MCF 10A (cell line): Measurements from ENCODE around the gene SH3D19. TPM values are rescaled to one million over a fixed set of nuclear protein-coding genes. Genes with fewer than 3 reads are reported as not detected.
A peak's percentile ranks its signal among the peaks of the same experiment; 100 is the strongest.

Experiments
- BruUV-seq: library from RNA; stranded (reverse); fragments of 400-500 nt; replicated peaks from 2 replicates; lab custom pipeline; 2021; lab: Mats Ljungman, UMichigan
- CTCF ChIA-PET: fragments of 300-600 bp; sonication (Branson Sonifier 250); formaldehyde crosslinking; extraction: SDS; loops from one replicate; lab custom pipeline; 2021; ENCODE audit warnings: antibody characterized with exemption, inconsistent platforms; lab: Yijun Ruan, JAX
- POLR2A ChIA-PET: fragments of 300-600, 350-650 bp; sonication (Branson Sonifier 250); formaldehyde crosslinking; extraction: SDS; loops from one replicate; lab custom pipeline; 2020; ENCODE audit warnings: antibody characterized with exemption, inconsistent platforms; lab: Yijun Ruan, JAX
- DNase-seq: peaks from one replicate; pipeline ENCODE4 v3.0.0-alpha.2; 2018; ENCODE audit not compliant: unreplicated experiment
- H3K27ac Mint-ChIP-seq: one replicate; pipeline ENCODE4 v1.8.0; 2022; ENCODE audit warnings: mild to moderate bottlenecking, low read depth, mixed read lengths; ENCODE audit not compliant: unreplicated experiment
- H3K27me3 Mint-ChIP-seq: one replicate; pipeline ENCODE4 v1.8.0; 2022; ENCODE audit warnings: mixed read lengths; ENCODE audit not compliant: insufficient read depth, unreplicated experiment
- H3K36me3 Mint-ChIP-seq: one replicate; pipeline ENCODE4 v1.8.0; 2022; ENCODE audit warnings: mild to moderate bottlenecking, moderate library complexity, mixed read lengths; ENCODE audit not compliant: insufficient read depth, unreplicated experiment
- H3K4me1 Mint-ChIP-seq: one replicate; pipeline ENCODE4 v1.8.0; 2022; ENCODE audit warnings: mixed read lengths; ENCODE audit not compliant: insufficient read depth, unreplicated experiment
- H3K4me3 Mint-ChIP-seq: one replicate; pipeline ENCODE4 v1.8.0; 2022; ENCODE audit warnings: mild to moderate bottlenecking, moderate library complexity, mixed read lengths; ENCODE audit not compliant: unreplicated experiment
- H3K9me3 Mint-ChIP-seq: one replicate; pipeline ENCODE4 v1.8.0; 2022; ENCODE audit warnings: mixed read lengths; ENCODE audit not compliant: unreplicated experiment
- CTCF ChIP-seq: fragments of 200-600 bp; IDR thresholded peaks from one replicate; pipeline ENCODE4 v1.8.0; 2022; ENCODE audit warnings: antibody characterized with exemption, mild to moderate bottlenecking; ENCODE audit not compliant: unreplicated experiment
- intact Hi-C: fragments of 100-400 bp; cut with micrococcal nuclease; formaldehyde crosslinking; loops from 2 replicates; pipeline ENCODE4 v1.14.1; 2022
- total RNA-seq: library from RNA; stranded (reverse); gene quantifications from 2 replicates; pipeline ENCODE4 v1.2.3, GENCODE V29; 2022

Gene SH3D19
- total RNA-seq, 1 experiment from 2014 or later = 51.3 TPM

- H3K27me3 Mint-ChIP-seq = no peaks in the 10 kb centered on the region
- no peak overlapping the region for H3K27ac Mint-ChIP-seq
- no TSS peak for BruUV-seq
- ChIA-PET CTCF (interaction anchor here (0.6 to 1.0 kb wide), 2 partner anchors 10 to 53 kb away, joined by 3 read pairs; no protein-coding TSS in a partner anchor), POLR2A (no interaction called here)
- intact Hi-C loops = no loop called here
- no peak for DNase-seq
- no peak overlapping the region for H3K4me3 Mint-ChIP-seq
- H3K9me3 Mint-ChIP-seq = no peaks in the 10 kb centered on the region
- H3K36me3 Mint-ChIP-seq = peaks cover 63% of the 10 kb centered on the region
- H3K4me1 Mint-ChIP-seq = peaks cover 8% of the 10 kb centered on the region
- no peak for TF ChIP-seq CTCF
These were observed 149.4 kb downstream of the SH3D19 start for GRCh38 chr4:151175754-151176631.

GRCh38 chr4:151175233-151175632, 150.2 kb downstream of the SH3D19 start:
- Mint-ChIP-seq H3K27ac (no peak overlapping the region), H3K9me3 (no peaks in the 10 kb centered on the region), H3K36me3 (peaks cover 62% of the 10 kb centered on the region), H3K27me3 (no peaks in the 10 kb centered on the region), H3K4me3 (no peak overlapping the region), H3K4me1 (peaks cover 8% of the 10 kb centered on the region)
- TF ChIP-seq CTCF = no peak
- CTCF ChIA-PET = no interaction called here
- no TSS peak for BruUV-seq
- intact Hi-C loops = no loop called here
- POLR2A ChIA-PET = no interaction called here
- no peak for DNase-seq

- ChIA-PET POLR2A (interaction anchor here (0.5 kb wide), 1 partner anchor 1247 kb away, joined by 3 read pairs; no protein-coding TSS in a partner anchor), CTCF (no interaction called here)
- H3K4me1 Mint-ChIP-seq = peaks cover 8% of the 10 kb centered on the region
- no peaks in the 10 kb centered on the region for H3K27me3 Mint-ChIP-seq
- DNase-seq = no peak
- H3K36me3 Mint-ChIP-seq = peaks cover 64% of the 10 kb centered on the region
- no peak overlapping the region for H3K4me3 Mint-ChIP-seq
- BruUV-seq = no TSS peak
- no peak for TF ChIP-seq CTCF
- no peaks in the 10 kb centered on the region for H3K9me3 Mint-ChIP-seq
- peak overlapping the region; percentile 70 for H3K27ac Mint-ChIP-seq
- intact Hi-C loops = no loop called here
These were observed 150.6 kb downstream of the SH3D19 start for GRCh38 chr4:151174784-151175183.

GRCh38 chr4:151173871-151174270, 151.5 kb downstream of the SH3D19 start:
- no TSS peak for BruUV-seq
- DNase-seq = no peak
- Mint-ChIP-seq H3K9me3 (no peaks in the 10 kb centered on the region), H3K36me3 (peaks cover 70% of the 10 kb centered on the region), H3K4me1 (peaks cover 8% of the 10 kb centered on the region), H3K27ac (peak overlapping the region; percentile 70), H3K4me3 (no peak overlapping the region), H3K27me3 (no peaks in the 10 kb centered on the region)
- no peak for TF ChIP-seq CTCF
- intact Hi-C loops = no loop called here
- CTCF ChIA-PET = no interaction called here
- POLR2A ChIA-PET = interaction anchor here (1.2 kb wide), 1 partner anchor 8 kb away, joined by 3 read pairs; no protein-coding TSS in a partner anchor
